Activated T-helper 17 cell treated with anti-CD3 and anti-CD28 coated beads, Interleukin-2, amount 50 U/mL, for 72 hours (primary cell): ENCODE data around the gene NCKAP1. TPM values are rescaled to one million over a fixed set of nuclear protein-coding genes. Genes with fewer than 3 reads are reported as not detected.
"Not testable (repeated sequence)": the region's sequence is repeated elsewhere in the genome, so short reads cannot be mapped to it uniquely, and the experiment has no call there.

Source experiments
- ATAC-seq: fragments of 150-1000 bp; cut with Tn5 transposase; replicated peaks from 2 replicates; pipeline ENCODE4 v1.10.0; 2021; ENCODE audit warnings: mild to moderate bottlenecking, moderate library complexity
- H3K27ac Mint-ChIP-seq: one replicate; pipeline ENCODE4 v1.8.0; 2022; ENCODE audit warnings: mixed read lengths
- H3K27me3 Mint-ChIP-seq: one replicate; pipeline ENCODE4 v1.8.0; 2022; ENCODE audit warnings: mixed read lengths
- H3K36me3 Mint-ChIP-seq: one replicate; pipeline ENCODE4 v1.8.0; 2022; ENCODE audit warnings: low read depth, mild to moderate bottlenecking, mixed read lengths
- H3K4me1 Mint-ChIP-seq: one replicate; pipeline ENCODE4 v1.8.0; 2022; ENCODE audit warnings: mixed read lengths
- H3K4me3 Mint-ChIP-seq: one replicate; pipeline ENCODE4 v1.8.0; 2022; ENCODE audit warnings: mild to moderate bottlenecking, mixed read lengths
- H3K9me3 Mint-ChIP-seq: one replicate; pipeline ENCODE4 v1.8.0; 2022; ENCODE audit warnings: mixed read lengths
- total RNA-seq, 2 donors: library from RNA; stranded (reverse); gene quantifications; one replicate each; pipeline ENCODE4 v1.2.3, GENCODE V29; 2022

NCKAP1 gene
- total RNA-seq, 2 donors from 2014 or later, result 7.6 to 8.4 TPM

DNA sequence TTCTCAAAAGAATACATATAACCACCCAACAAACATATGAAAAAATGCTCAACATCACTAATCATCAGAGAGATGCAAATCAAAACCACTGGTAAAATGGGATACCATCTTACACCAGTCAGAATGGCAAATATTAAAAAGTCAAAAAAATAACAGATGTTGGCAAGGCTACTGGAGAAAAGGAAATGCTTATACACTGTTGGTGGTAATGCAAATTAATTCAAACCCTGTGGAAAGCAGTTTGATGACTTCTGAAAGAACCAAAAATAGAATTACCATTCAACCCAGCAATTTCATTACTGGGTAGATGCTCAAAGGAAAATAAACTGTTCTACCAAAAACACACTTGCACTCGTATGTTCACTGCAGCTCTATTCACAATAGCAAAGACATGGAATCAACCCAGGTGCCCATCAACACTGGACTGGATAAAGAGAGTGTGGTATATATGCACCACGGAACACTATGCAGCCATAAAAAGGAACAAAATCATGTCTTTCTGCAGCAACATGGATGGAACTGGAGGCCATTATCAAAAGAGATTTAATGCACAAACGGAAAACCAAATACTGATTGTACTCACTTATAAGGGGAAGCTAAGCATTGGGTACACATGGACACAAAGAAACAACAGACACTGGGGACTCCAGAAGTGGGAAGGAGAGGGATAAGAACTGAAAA is 38.8 kb downstream of the NCKAP1 start:
- no peaks in the 10 kb centered on the region for H3K9me3 Mint-ChIP-seq
- H3K36me3 Mint-ChIP-seq, result peaks cover 49% of the 10 kb centered on the region
- no peaks in the 10 kb centered on the region for H3K27me3 Mint-ChIP-seq

DNA sequence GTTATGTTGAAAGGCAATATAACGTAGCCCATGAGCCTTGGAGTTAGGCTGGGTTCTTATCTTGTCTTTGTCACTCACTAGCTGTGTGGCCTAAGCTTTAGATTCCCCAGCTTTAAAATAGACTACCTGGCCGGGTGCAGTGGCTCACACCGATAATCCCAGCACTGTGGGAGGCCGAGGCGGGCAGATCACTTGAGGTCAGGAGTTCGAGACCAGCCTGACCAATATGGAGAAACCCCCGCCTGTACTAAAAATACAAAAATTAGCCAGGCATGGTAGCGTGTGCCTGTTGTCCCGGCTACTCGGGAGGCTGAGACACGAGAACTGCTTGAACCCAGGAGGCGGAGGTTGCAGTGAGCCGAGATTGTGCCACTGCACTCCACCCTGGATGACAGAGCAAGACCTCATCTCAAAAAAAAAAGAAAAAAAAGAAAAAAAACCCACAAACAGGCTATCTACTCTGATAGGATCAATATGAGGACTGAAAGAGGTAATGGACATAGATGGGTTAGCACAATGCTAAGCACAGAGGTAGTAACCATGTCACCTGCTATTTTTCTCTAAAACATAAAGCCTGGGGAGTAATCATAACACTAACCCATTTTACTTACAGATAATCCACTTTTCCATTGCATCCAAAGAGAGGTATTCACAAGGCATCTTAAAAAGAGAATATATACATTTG is 43.9 kb downstream of the NCKAP1 start:
- Mint-ChIP-seq H3K4me3 (no peak overlapping the region), H3K27ac (no peak overlapping the region), H3K27me3 (no peaks in the 10 kb centered on the region), H3K9me3 (no peaks in the 10 kb centered on the region), H3K36me3 (peaks cover 38% of the 10 kb centered on the region), H3K4me1 (no peaks in the 10 kb centered on the region)
- ATAC-seq, result no peak

More for the DNA sequence above, 38.8 kb downstream of the NCKAP1 start:
- Mint-ChIP-seq H3K4me3 (no peak overlapping the region), H3K27ac (no peak overlapping the region), H3K4me1 (no peaks in the 10 kb centered on the region)
- ATAC-seq, result no peak

DNA sequence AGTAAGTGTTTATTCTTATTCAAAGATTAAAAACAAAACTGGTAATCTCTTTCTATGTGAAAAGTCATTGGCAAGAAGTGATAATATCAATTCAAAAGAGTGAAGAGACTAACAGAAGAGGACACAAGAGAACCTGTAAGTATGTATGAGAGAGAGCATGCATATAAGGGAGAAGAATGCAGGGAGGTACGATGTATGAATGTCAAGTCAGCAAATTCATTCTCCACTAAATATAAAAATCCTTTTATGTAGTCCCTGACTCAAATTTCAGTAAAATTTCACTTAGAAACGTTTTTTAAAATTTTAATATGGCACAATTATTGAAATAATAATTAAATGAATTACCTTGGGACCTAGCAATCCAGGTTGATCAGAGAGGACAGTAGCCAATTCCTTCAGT is 55.3 kb downstream of the NCKAP1 start:
- no peaks in the 10 kb centered on the region for H3K27me3 Mint-ChIP-seq

DNA sequence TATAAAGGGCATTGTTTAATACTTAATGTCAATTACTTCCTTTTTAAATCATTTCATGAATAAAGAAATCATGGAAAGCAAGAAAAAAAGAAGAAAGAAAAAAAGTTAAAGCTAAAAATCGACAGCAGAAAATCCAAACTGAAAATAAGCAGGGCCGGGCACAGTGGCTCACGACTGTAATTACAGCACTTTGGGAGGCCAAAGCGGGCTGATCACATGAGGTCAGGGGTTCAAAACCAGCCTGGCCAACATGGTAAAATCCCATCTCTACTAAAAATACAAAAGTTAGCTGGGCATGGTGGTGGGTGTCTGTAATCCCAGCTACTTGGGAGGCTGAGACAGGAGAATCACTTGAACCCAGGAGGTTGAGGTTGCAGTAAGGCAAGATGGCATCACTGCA is 56.8 kb downstream of the NCKAP1 start:
- peaks cover 37% of the 10 kb centered on the region for H3K36me3 Mint-ChIP-seq
- H3K9me3 Mint-ChIP-seq, H3K27me3 Mint-ChIP-seq, ATAC-seq, H3K4me3 Mint-ChIP-seq, H3K27ac Mint-ChIP-seq, H3K4me1 Mint-ChIP-seq: not testable (repeated sequence)

More for the DNA sequence above, 55.3 kb downstream of the NCKAP1 start:
- Mint-ChIP-seq H3K27ac (no peak overlapping the region), H3K36me3 (peaks cover 22% of the 10 kb centered on the region), H3K4me3 (no peak overlapping the region), H3K9me3 (no peaks in the 10 kb centered on the region), H3K4me1 (no peaks in the 10 kb centered on the region)
- ATAC-seq, result no peak

DNA sequence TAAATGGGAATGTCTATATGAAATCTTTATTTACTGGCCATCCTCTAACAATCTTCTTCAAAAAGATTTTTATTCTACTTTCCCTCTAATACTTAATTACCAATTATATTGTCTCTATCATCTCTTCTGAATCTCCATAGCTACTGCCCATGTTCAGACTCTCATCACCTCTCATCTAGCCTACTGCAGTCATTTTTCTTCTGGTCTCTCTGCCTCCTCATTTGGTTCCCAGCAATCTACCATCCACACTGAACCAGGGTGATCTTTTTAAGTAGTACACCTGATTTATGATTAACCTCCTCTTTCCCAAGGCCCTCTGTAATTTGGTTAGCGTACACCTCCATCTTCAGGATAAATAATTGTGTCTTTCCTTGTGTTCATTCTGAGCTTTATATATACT is 57.6 kb downstream of the NCKAP1 start:
- Mint-ChIP-seq H3K4me1 (no peaks in the 10 kb centered on the region), H3K9me3 (no peaks in the 10 kb centered on the region), H3K27me3 (no peaks in the 10 kb centered on the region), H3K27ac (no peak overlapping the region), H3K36me3 (peaks cover 34% of the 10 kb centered on the region), H3K4me3 (no peak overlapping the region)
- ATAC-seq, result no peak

DNA sequence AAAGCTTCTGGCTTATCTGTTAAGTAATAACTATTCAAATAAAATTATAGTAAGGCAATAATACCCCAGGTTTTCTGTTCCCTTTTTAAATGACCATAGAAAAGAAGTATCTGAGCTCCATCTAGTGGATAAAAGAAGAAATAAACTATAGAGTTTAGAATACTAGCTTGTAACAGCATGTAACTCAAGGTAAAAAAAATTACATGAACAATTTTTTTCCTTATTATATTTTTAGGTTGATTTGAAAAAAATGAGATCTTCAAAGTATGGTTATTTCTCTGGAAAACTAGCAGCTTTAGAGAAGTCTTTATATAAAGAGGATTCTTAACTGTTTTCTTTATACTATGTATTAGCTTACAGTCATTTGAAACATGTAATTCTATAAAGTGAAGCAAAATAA is 58.1 kb downstream of the NCKAP1 start:
- peaks cover 34% of the 10 kb centered on the region for H3K36me3 Mint-ChIP-seq
- no peaks in the 10 kb centered on the region for H3K4me1 Mint-ChIP-seq
- no peak for ATAC-seq
- H3K27me3 Mint-ChIP-seq, result no peaks in the 10 kb centered on the region
- H3K9me3 Mint-ChIP-seq, result no peaks in the 10 kb centered on the region
- H3K4me3 Mint-ChIP-seq, result no peak overlapping the region
- no peak overlapping the region for H3K27ac Mint-ChIP-seq

DNA sequence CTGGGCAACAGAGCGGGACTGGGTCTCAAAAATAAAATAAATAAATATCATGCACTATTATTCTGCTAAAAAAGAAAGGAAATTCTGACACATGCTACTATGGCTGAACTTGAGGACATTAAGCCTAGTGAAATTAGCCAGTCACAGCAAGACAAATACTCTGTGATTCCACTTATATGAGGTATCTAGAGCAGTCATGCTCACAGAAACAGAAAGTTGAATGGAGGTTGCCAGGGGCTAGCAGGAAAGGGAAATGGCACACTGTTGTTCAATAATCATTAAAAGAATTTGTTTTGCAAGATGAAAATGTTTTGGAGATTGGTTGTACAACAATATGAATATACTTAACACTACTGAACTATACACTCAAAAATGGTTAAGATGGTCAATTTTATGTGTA is 60.8 kb downstream of the NCKAP1 start:
- Mint-ChIP-seq H3K4me1 (no peaks in the 10 kb centered on the region), H3K4me3 (no peak overlapping the region), H3K27me3 (no peaks in the 10 kb centered on the region), H3K9me3 (no peaks in the 10 kb centered on the region), H3K36me3 (peaks cover 33% of the 10 kb centered on the region), H3K27ac (no peak overlapping the region)
- no peak for ATAC-seq

DNA sequence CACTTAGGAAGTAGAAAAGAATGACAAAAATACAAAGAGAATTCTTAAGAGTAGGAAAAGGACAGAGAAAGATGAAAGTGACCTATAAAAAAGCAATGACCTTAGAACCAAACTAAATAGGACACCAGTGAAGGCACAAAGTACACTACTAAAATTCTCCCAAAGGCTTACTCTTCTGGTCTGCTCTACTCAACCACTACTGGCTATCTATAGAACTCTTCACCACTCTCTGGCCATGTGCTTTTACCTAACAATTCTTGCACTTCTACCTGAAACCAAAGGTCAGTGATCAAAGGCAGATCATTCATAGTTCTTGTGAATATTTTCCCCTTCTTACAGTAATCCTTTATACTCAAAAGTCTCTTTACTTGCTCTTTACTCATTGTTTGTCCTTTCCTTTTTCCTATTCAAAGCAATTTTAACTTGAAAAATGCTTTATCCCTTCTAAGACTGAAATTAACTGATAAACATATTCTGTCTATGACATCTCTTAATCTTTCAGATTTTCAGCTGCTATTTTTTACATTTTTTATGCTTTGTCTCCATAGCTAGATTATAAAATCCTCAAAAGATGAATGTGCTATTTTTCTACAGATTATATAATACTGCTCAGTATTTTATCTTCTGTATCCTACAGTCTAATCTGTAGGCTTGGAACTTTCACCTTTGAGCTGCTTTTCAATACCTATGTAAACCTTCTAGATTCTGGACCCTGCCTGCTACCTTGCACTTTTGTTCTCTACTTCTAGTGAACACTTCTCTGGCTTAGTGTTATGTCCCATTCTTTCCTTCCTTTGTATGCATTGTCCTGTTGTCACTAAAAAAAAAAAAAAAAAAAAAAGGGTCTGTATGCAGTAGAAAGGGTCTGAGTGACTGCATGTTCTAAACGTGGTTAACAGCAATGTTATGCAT is 64.6 kb downstream of the NCKAP1 start:
- H3K9me3 Mint-ChIP-seq, result no peaks in the 10 kb centered on the region
- no peak overlapping the region for H3K27ac Mint-ChIP-seq
- no peak overlapping the region for H3K4me3 Mint-ChIP-seq
- H3K27me3 Mint-ChIP-seq, result no peaks in the 10 kb centered on the region
- H3K36me3 Mint-ChIP-seq, result peaks cover 47% of the 10 kb centered on the region
- no peak for ATAC-seq
- H3K4me1 Mint-ChIP-seq, result no peaks in the 10 kb centered on the region

DNA sequence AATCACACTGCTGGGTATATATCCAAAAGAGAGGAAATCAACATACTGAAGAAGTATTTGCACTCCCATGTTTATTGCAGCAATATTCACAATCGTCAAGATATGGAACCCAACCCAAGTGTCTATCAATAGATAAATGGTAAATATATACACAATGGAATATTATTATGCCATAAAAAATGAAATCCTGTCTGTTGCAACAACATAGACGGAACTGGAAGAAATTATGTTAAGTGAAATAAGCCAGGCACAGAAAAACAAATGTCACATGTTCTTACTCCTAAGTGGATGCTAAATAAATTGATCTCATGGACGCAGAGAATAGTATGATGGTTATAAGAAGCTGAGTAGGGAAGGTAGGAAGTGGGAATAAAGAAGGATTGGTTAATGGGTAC is 65.7 kb downstream of the NCKAP1 start:
- no peaks in the 10 kb centered on the region for H3K27me3 Mint-ChIP-seq
- no peak for ATAC-seq
- no peaks in the 10 kb centered on the region for H3K9me3 Mint-ChIP-seq
- H3K4me1 Mint-ChIP-seq, result no peaks in the 10 kb centered on the region
- H3K27ac Mint-ChIP-seq, result no peak overlapping the region
- H3K36me3 Mint-ChIP-seq, result peaks cover 50% of the 10 kb centered on the region
- no peak overlapping the region for H3K4me3 Mint-ChIP-seq

DNA sequence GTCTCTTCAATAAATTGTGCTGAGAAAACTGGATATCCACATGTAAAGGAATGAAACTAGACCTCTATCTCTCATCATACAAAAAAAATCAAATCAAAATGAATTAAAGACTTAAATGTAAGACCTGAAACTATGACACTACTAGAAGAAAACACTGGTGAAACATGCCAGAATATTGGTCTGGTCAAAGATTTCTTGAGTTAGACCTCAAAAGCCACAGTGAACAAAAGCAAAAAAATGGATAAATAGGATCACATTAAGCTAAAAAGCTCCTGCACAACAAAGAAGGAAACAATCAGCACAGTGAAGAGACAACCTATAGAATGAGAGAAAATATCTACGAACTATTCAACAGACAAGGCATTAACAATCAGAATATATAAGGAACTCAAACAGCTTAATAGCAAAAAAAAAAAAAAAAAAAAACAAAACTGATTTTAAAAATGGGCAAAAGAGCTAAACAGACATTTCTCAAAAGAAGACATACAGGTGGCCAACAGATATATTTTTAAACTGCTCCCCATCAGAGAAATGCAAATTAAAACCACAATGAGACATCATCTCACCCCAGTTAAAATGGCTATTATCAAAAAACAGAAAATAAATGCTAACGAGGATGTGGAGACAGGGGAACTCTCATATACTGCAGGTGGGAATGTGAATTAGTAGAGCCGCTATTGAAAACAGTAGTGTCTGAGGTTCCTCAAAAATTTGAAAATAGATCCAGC is 66.3 kb downstream of the NCKAP1 start:
- no peak for ATAC-seq
- H3K4me3 Mint-ChIP-seq, result no peak overlapping the region
- H3K36me3 Mint-ChIP-seq, result peaks cover 50% of the 10 kb centered on the region
- H3K4me1 Mint-ChIP-seq, result no peaks in the 10 kb centered on the region
- H3K9me3 Mint-ChIP-seq, result no peaks in the 10 kb centered on the region
- H3K27me3 Mint-ChIP-seq, result no peaks in the 10 kb centered on the region
- H3K27ac Mint-ChIP-seq, result no peak overlapping the region

DNA sequence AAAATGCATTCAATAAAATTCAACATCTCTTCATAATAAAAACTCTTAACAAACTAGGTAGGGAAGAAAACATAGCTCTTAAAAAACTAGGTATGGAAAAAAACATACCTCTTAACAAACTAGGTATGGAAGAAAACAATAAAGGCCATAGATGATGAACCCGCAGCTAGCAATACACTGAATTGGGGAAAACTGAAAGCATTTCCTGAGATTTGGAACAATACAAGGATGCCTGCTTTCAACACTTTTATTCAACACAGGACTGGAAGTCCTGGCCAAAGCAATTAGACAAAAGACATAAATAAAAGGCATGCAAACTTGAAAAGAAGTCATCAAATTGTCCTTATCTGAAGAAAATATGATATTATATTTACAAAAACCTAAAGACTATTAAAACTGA is 67.8 kb downstream of the NCKAP1 start:
- Mint-ChIP-seq H3K4me1 (no peaks in the 10 kb centered on the region), H3K36me3 (peaks cover 54% of the 10 kb centered on the region), H3K4me3 (no peak overlapping the region), H3K27me3 (no peaks in the 10 kb centered on the region), H3K27ac (no peak overlapping the region), H3K9me3 (no peaks in the 10 kb centered on the region)
- no peak for ATAC-seq

DNA sequence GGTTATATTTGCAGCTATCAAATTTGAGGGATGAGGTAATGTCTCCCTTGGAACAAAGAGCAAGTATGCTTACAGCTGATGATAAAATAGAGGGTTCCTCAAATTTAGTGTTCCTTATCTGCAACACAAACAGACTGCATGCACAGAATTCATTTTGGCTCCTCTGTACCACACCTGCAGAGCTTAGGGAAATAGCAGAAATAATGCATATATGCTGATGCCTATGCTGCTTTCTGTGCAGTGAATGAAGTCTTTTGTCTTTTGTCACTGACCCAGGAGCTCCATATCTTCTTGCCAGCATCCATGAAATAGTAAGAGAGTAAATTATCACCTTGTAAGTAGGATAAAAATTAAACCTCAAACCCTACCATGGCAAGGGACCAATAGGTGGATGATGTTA is 69.8 kb downstream of the NCKAP1 start:
- Mint-ChIP-seq H3K27me3 (no peaks in the 10 kb centered on the region), H3K27ac (no peak overlapping the region), H3K36me3 (peaks cover 54% of the 10 kb centered on the region), H3K4me3 (no peak overlapping the region), H3K9me3 (no peaks in the 10 kb centered on the region), H3K4me1 (no peaks in the 10 kb centered on the region)
- no peak for ATAC-seq

DNA sequence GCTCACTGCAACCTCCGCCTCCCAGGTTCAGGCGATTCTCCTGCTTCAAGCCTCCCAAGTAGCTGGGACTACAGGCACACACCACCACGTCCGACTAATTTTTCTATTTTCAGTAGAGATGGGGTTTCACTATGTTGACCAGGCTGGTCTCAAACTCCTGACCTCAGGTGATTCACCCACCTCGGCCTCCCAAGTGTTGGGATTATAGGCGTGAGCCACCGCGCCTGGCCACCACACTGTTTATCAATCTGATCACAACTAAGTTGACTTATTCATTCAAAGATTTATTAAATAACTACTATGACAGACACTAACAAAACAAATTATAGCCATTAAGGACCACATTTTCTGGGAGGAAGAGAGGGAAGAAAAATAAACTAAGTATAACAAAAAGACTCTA is 71.9 kb downstream of the NCKAP1 start:
- H3K27me3 Mint-ChIP-seq, H3K4me3 Mint-ChIP-seq, H3K9me3 Mint-ChIP-seq, H3K27ac Mint-ChIP-seq, ATAC-seq, H3K4me1 Mint-ChIP-seq: not testable (repeated sequence)
- peaks cover 52% of the 10 kb centered on the region for H3K36me3 Mint-ChIP-seq

DNA sequence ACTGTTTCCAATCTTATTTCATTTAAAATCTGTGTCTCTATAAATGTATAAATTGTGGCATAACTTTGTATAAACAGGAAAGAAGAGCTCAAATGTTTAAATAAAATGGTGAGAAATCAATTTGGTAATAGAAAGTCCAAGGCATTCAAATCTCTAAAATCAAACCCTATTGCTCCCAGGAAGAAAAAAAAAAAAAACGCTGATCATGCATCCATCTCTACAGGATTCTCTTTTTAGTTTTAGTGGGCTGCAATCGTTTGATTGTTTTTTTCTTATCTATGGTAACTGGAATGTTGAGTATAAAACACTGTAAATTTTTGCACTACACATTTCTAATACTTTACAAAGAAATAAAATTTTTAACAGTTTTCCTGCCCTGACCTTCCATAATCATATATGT is 75.6 kb downstream of the NCKAP1 start:
- Mint-ChIP-seq H3K4me3 (no peak overlapping the region), H3K27ac (no peak overlapping the region), H3K4me1 (no peaks in the 10 kb centered on the region), H3K36me3 (peaks cover 59% of the 10 kb centered on the region), H3K9me3 (no peaks in the 10 kb centered on the region), H3K27me3 (no peaks in the 10 kb centered on the region)
- no peak for ATAC-seq
